ENCODE data around the gene ENC1.

DNA sequence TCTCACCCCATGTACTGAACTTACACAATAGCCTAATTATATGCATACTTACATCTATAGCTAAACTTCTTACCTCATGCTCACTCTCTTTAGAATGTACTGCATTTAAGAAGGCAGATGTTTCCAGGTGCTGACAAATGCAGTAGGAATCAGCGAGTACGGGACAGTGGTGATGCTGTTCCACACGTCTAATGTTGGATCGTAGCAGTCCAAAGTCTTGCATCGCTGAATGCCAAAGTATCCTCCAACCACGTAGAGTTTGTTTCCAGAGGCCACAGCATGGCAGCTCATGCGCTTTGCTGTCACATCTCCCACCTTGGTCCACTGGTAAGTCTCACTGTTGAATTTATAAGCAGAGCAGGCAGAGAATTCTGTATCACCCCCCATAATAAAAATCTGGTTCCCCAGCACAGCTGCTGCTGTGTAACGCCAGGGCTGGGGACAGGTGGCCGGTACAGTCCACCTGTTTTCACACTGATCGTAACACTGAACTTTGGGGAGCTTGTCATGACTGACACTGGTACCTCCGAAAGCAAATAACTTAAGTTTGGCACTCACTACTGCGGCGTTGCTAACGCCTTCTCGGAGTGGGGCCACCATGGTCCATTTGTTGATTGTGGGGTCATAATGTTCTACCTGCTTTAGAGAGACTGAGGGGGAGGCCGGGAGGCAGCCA, 5.8 kb downstream of the ENC1 start:
- TF ChIP-seq CTCF (IDR thresholded peaks at IDR 0.05; ENCODE audit: borderline replicate concordance, extremely low read depth, low read length, poor library complexity, severe bottlenecking) (no peak), EZH2 (IDR thresholded peaks at IDR 0.05; ENCODE audit: borderline replicate concordance, low read depth, low read length, severe bottlenecking) (no peak)

All from DND-41 (cell line).